Neutrophil (primary cell): ENCODE data around the gene MEGF6.

Experiments used
- H3K27ac ChIP-seq: fragments of 200-600 bp; sonication (generic); 2 replicates; pipeline ENCODE4 v1.5.1; 2016; ENCODE audit warnings: mild to moderate bottlenecking, moderate library complexity
- H3K27me3 ChIP-seq: fragments of 200-600 bp; sonication (generic); 2 replicates; pipeline ENCODE4 v1.6.0; 2016; ENCODE audit warnings: mild to moderate bottlenecking
- H3K36me3 ChIP-seq: fragments of 200-600 bp; sonication (generic); 2 replicates; pipeline ENCODE4 v1.5.1; 2017
- H3K4me1 ChIP-seq, 2 experiments: fragments of 200-600 bp in 1 of 2; sonication (generic) in 1 of 2; 1 replicate in 1 of 2; 2 replicates in 1 of 2; pipeline versions ENCODE4 v1.5.1 to v1.6.1; 2013 to 2016; ENCODE audit warnings: low read depth in 1 of 2, low read length in 1 of 2, mild to moderate bottlenecking in 1 of 2, moderate library complexity in 1 of 2; ENCODE audit not compliant: control insufficient read depth in 1 of 2, insufficient read depth in 1 of 2
- H3K4me3 ChIP-seq, 2 experiments: fragments of 200-600 bp in 1 of 2; sonication (generic) in 1 of 2; 1 replicate in 1 of 2; 2 replicates in 1 of 2; pipeline ENCODE4 v1.5.1; 2013 to 2016; ENCODE audit warnings: low read depth in 1 of 2, low read length in 1 of 2, mild to moderate bottlenecking in 1 of 2, moderate library complexity in 1 of 2
- H3K9me3 ChIP-seq: fragments of 200-600 bp; sonication (generic); 2 replicates; pipeline ENCODE4 v1.5.1; 2016
- TF ChIP-seq, protein P1 (sequence below): fragments of 200-600 bp; sonication (generic); IDR thresholded peaks from 2 replicates; pipeline ENCODE4 v1.5.1; 2016; ENCODE audit warnings: antibody characterized with exemption

Gene MEGF6

DNA sequence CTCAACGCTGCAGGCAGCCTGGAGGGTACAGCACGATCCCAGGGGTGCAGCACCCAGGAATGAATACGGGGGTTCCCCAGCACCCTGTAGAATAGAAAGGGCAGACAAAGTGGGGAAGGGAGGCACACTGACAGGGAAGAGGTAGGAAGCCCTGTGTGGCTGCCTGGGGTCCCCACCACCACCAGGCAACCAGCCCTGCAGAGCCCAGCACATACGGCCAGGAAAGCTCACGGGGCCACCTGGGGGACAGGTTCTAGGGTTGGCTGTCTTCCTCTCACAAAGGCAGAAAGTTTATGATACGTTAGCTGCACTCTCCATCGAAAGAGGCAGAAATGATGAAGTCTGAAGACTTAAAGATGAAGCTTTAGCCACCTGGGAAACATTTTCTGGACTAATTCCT, 104.4 kb downstream of the MEGF6 start:
- H3K4me1 ChIP-seq = no peaks in the 10 kb centered on the region
- H3K4me3 ChIP-seq = no peak overlapping the region
- H3K9me3 ChIP-seq = no peaks in the 10 kb centered on the region
- TF ChIP-seq, protein P1, sequence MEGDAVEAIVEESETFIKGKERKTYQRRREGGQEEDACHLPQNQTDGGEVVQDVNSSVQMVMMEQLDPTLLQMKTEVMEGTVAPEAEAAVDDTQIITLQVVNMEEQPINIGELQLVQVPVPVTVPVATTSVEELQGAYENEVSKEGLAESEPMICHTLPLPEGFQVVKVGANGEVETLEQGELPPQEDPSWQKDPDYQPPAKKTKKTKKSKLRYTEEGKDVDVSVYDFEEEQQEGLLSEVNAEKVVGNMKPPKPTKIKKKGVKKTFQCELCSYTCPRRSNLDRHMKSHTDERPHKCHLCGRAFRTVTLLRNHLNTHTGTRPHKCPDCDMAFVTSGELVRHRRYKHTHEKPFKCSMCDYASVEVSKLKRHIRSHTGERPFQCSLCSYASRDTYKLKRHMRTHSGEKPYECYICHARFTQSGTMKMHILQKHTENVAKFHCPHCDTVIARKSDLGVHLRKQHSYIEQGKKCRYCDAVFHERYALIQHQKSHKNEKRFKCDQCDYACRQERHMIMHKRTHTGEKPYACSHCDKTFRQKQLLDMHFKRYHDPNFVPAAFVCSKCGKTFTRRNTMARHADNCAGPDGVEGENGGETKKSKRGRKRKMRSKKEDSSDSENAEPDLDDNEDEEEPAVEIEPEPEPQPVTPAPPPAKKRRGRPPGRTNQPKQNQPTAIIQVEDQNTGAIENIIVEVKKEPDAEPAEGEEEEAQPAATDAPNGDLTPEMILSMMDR = no peak
- no peak overlapping the region for H3K27ac ChIP-seq
- H3K36me3 ChIP-seq = peaks cover 98% of the 10 kb centered on the region
- no peaks in the 10 kb centered on the region for H3K27me3 ChIP-seq

DNA sequence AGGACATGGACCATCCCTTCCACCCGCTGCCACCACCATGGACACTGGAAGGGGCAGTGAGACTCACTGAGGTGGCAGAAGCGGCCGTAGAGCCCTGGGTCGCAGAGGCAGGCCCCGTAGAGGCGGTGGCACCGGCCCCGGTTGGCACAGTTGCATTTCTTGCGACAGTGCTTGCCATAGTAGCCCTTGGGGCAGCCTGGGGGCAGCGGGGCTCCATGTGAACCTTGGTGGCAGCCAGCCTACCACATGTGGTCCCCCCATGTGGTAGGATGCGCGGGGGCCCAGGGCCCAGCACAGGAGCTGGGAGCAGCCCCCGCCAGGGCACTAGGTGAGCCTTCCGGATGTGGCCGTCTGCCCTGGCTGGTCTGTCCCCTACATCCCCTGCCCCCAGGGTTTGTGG, 105.3 kb downstream of the MEGF6 start:
- no peak overlapping the region for H3K27ac ChIP-seq
- H3K9me3 ChIP-seq = no peaks in the 10 kb centered on the region
- H3K27me3 ChIP-seq = no peaks in the 10 kb centered on the region
- H3K4me1 ChIP-seq = no peaks in the 10 kb centered on the region
- H3K4me3 ChIP-seq = no peak overlapping the region
- TF ChIP-seq, protein P1 = no peak
- peaks cover 89% of the 10 kb centered on the region for H3K36me3 ChIP-seq

DNA sequence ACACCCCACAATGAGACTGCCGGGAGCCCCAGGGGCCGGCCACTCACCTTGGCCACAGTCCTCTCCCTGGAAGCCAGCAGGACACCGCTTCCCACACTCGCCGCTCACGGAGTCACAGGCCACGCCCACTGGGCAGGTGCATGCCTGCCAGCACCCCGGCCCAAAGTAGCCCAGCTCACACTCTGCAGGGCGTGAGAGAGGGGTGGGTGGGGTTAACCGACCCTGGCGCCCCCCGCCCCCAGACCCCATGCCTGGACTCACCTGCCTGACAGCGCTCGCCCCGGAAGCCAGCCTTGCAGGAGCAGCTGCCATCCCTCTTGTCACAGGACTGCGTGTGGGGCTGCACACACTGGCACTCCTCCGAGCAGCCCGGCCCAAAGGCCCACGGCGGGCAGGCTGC, 106.1 kb downstream of the MEGF6 start:
- Histone ChIP-seq H3K4me3 (no peak overlapping the region), H3K9me3 (no peaks in the 10 kb centered on the region), H3K4me1 (no peaks in the 10 kb centered on the region), H3K27ac (no peak overlapping the region), H3K27me3 (no peaks in the 10 kb centered on the region), H3K36me3 (peaks cover 86% of the 10 kb centered on the region)
- TF ChIP-seq, protein P1 = no peak

DNA sequence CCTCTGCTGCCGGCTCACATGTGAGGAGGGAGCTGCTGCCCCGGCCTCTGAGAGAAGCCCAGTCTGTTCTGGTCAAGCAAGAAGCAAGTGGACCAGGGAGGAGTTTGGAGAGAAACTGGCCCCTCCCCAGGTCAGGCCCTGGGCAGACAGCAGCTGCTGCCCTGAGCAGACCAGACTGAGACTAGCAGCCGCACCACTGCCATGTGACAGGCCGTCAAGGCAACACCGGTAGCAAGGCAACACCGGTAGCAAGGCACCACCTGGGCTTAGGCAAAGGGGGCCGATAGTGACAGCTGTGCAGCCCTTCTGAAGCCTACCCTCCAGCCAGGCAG, 106.5 kb downstream of the MEGF6 start:
- Histone ChIP-seq H3K4me3 (no peak overlapping the region), H3K4me1 (no peaks in the 10 kb centered on the region), H3K27ac (no peak overlapping the region), H3K27me3 (no peaks in the 10 kb centered on the region), H3K9me3 (no peaks in the 10 kb centered on the region), H3K36me3 (peaks cover 85% of the 10 kb centered on the region)
- TF ChIP-seq, protein P1 = no peak

DNA sequence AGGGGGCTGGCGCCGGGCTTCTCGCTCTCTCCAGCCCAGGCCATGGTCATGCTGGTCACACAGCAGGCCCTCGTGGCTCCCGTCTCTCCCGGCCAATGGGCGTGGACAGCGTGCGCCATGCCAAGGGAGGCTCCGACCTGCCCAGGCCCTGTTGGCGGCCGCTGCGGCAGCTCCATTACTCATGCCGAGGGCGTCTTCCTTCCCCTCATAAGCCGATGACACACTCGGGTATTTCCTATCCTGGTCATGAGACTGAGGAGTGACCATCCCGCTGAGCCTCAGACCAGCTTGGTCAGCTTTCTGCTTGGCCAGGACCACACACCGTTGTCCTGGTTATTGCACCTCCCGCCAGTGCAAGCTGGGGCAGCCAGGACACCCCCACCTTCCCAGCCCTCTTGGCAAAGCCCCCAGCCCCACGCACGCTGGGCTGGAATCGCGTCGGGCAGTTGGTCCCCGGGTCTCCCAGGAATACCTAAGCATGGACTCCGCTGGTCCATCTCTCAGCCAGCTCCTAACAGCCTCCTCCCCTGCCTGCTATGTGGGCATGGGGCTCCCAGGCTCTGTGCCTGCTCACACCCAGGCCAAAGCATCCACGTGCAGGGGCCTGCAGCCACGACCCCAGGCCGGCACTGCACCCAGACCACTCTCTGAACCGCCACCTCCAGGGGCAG, 107.0 kb downstream of the MEGF6 start:
- Histone ChIP-seq H3K36me3 (peaks cover 85% of the 10 kb centered on the region), H3K27ac (no peak overlapping the region), H3K27me3 (no peaks in the 10 kb centered on the region), H3K4me1 (no peaks in the 10 kb centered on the region), H3K9me3 (no peaks in the 10 kb centered on the region), H3K4me3 (no peak overlapping the region)
- TF ChIP-seq, protein P1 = no peak

DNA sequence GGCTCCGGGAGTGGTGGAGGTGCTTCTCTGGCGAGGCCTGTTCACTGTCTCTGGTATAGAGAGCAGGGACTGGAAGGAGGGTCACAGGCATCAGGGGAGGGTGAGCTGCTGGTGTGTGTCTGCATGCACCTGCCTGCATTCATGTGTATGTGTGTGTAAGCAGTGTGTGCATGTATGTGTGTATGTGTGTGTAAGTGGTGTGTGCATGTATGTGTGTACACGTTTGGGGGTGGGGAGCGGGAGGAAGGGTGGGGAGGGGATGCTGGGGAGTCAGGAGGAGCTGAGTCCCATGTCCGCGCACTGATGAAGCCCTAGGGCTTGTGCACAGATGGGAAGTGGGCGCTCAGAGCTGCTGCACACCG, 107.8 kb downstream of the MEGF6 start:
- H3K27ac ChIP-seq = no peak overlapping the region
- peaks cover 85% of the 10 kb centered on the region for H3K36me3 ChIP-seq
- H3K4me1 ChIP-seq = no peaks in the 10 kb centered on the region
- H3K27me3 ChIP-seq = no peaks in the 10 kb centered on the region
- H3K4me3 ChIP-seq = no peak overlapping the region
- TF ChIP-seq, protein P1 = no peak
- no peaks in the 10 kb centered on the region for H3K9me3 ChIP-seq
